GM18858 (cell line): ENCODE results near the gene ADAMTS3.

Source experiments
- ATAC-seq: cut with Tn5 transposase; IDR thresholded peaks from one replicate; pipeline ENCODE4 v1.9.1; 2021; ENCODE audit not compliant: unreplicated experiment

The ADAMTS3 gene

GRCh38 chr4:72302981-72303704, 265.9 kb downstream of the ADAMTS3 start:
- peak; percentile 90 for ATAC-seq

GRCh38 chr4:72301759-72302158, 267.3 kb downstream of the ADAMTS3 start:
- ATAC-seq = no peak

- ATAC-seq = no peak
Measured at GRCh38 chr4:72300126-72300525, 268.9 kb downstream of the ADAMTS3 start.

- ATAC-seq = peak; percentile 75
Measured at GRCh38 chr4:72295966-72296557, 273.0 kb downstream of the ADAMTS3 start.

- ATAC-seq = no peak
Measured at GRCh38 chr4:72290737-72291136, 278.3 kb downstream of the ADAMTS3 start.

GRCh38 chr4:72286910-72287309, 282.1 kb downstream of the ADAMTS3 start:
- ATAC-seq = no peak

- ATAC-seq = no peak
Measured at GRCh38 chr4:72286185-72286584, 282.8 kb downstream of the ADAMTS3 start.

- ATAC-seq = no peak
Measured at GRCh38 chr4:72283357-72283756, 285.7 kb downstream of the ADAMTS3 start.

GRCh38 chr4:72280252-72280651, 288.8 kb downstream of the ADAMTS3 start:
- no peak for ATAC-seq

- no peak for ATAC-seq
Measured at GRCh38 chr4:72275381-72275780, 293.6 kb downstream of the ADAMTS3 start.

GRCh38 chr4:72274251-72274650, 294.8 kb downstream of the ADAMTS3 start:
- no peak for ATAC-seq

GRCh38 chr4:72255269-72255668, 313.8 kb downstream of the ADAMTS3 start:
- ATAC-seq = no peak

GRCh38 chr4:72243641-72244040, 325.4 kb downstream of the ADAMTS3 start:
- ATAC-seq = no peak

GRCh38 chr4:72239487-72240116, 329.4 kb downstream of the ADAMTS3 start:
- ATAC-seq = no peak
